ENCODE results near the gene CACNB1. TPM values are rescaled to one million over a fixed set of nuclear protein-coding genes. Genes with fewer than 3 reads are reported as not detected.

CACNB1 gene
- total and polyA plus RNA-seq, 9 donors: 114 to 227 (median 198) TPM

DNA sequence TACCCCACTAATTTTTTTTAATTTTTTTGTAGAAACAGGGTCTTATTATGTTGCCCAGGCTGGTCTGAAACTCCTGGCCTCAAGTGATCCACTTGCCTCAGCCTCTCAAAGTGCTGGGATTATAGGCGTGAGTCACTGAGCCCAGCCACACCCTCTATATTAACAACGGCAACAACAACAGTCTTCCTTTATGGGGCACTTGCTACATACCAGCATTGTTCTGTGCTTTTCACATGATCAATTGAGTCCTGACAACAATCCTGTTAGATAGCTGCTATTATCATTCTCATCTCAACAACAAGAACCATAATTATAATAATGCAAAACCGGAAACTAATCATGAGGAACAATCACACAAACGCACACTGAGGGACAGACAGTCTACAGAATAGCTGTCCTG, 18.9 kb downstream of the CACNB1 start:
- Histone ChIP-seq H3K27ac (ENCODE audit: low read length) (no peak overlapping the region), H3K9me3 (replicated peaks; ENCODE audit: control insufficient read depth, low read depth, low read length) (no peaks in the 10 kb centered on the region), H3K4me3 (ENCODE audit: low read length) (no peak overlapping the region), H3K27me3 (ENCODE audit: control insufficient read depth, insufficient read depth, low read length) (no peaks in the 10 kb centered on the region), H3K4me1 (ENCODE audit: control insufficient read depth, insufficient read depth, low read length) (peaks cover 14% of the 10 kb centered on the region), H3K36me3 (ENCODE audit: control insufficient read depth, insufficient read depth, low read length) (peaks cover 69% of the 10 kb centered on the region)
- WGBS (ENCODE audit: insufficient coverage): 91% methylated on average over 2 of the region's 4 CpGs
- DNase-seq: no peak

DNA sequence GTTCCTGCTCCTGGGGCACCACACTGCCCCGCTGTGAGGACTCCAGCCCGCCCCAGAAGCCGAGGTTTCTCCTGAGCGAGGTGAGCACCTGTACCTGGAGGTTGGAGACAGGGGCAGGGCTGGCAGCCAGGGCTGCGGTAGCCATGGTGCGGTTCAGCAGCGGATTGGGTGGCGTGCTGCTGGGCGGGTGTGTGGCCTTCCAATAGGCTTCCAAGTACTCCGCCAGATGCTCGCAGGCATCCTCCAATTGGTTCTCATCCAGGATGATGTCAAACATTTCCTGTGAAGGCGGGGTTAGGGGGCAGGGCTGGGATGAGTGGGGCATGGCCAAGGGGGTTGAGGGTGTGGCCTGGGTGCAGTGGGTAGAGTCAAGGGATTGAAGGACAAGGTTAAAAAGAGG, 20.2 kb downstream of the CACNB1 start:
- H3K36me3 ChIP-seq (ENCODE audit: control insufficient read depth, insufficient read depth, low read length): peaks cover 62% of the 10 kb centered on the region
- no peak overlapping the region for H3K27ac ChIP-seq (ENCODE audit: low read length)

GRCh38 chr17:39175695-39176093, 21.8 kb downstream of the CACNB1 start:
- H3K27ac ChIP-seq (ENCODE audit: low read length): no peak overlapping the region
- DNase-seq: no peak

More for the DNA sequence above, 20.2 kb downstream of the CACNB1 start:
- no peak overlapping the region for H3K4me3 ChIP-seq (ENCODE audit: low read length)
- H3K9me3 ChIP-seq (replicated peaks; ENCODE audit: control insufficient read depth, low read depth, low read length): no peaks in the 10 kb centered on the region
- 59% methylated on average over 11 of the region's 12 CpGs for WGBS (ENCODE audit: insufficient coverage)
- H3K27me3 ChIP-seq (ENCODE audit: control insufficient read depth, insufficient read depth, low read length): no peaks in the 10 kb centered on the region
- H3K4me1 ChIP-seq (ENCODE audit: control insufficient read depth, insufficient read depth, low read length): peaks cover 14% of the 10 kb centered on the region
- DNase-seq: peak; percentile 43

GRCh38 chr17:39174920-39175694, 22.4 kb downstream of the CACNB1 start:
- Histone ChIP-seq H3K27ac (ENCODE audit: low read length) (peak overlapping the region; percentile 29), H3K9me3 (replicated peaks; ENCODE audit: control insufficient read depth, low read depth, low read length) (no peaks in the 10 kb centered on the region), H3K36me3 (ENCODE audit: control insufficient read depth, insufficient read depth, low read length) (peaks cover 51% of the 10 kb centered on the region), H3K4me1 (ENCODE audit: control insufficient read depth, insufficient read depth, low read length) (peaks cover 14% of the 10 kb centered on the region), H3K4me3 (ENCODE audit: low read length) (no peak overlapping the region), H3K27me3 (ENCODE audit: control insufficient read depth, insufficient read depth, low read length) (no peaks in the 10 kb centered on the region)
- peak; percentile 84 for DNase-seq
- WGBS (ENCODE audit: insufficient coverage): 42% methylated on average over 32 of the region's 35 CpGs

More at GRCh38 chr17:39175695-39176093, 21.8 kb downstream of the CACNB1 start:
- 70% methylated on average over 10 of the region's 10 CpGs for WGBS (ENCODE audit: insufficient coverage)
- H3K27me3 ChIP-seq (ENCODE audit: control insufficient read depth, insufficient read depth, low read length): no peaks in the 10 kb centered on the region
- H3K4me3 ChIP-seq (ENCODE audit: low read length): no peak overlapping the region
- H3K4me1 ChIP-seq (ENCODE audit: control insufficient read depth, insufficient read depth, low read length): peaks cover 14% of the 10 kb centered on the region
- no peaks in the 10 kb centered on the region for H3K9me3 ChIP-seq (replicated peaks; ENCODE audit: control insufficient read depth, low read depth, low read length)
- H3K36me3 ChIP-seq (ENCODE audit: control insufficient read depth, insufficient read depth, low read length): peaks cover 53% of the 10 kb centered on the region

DNA sequence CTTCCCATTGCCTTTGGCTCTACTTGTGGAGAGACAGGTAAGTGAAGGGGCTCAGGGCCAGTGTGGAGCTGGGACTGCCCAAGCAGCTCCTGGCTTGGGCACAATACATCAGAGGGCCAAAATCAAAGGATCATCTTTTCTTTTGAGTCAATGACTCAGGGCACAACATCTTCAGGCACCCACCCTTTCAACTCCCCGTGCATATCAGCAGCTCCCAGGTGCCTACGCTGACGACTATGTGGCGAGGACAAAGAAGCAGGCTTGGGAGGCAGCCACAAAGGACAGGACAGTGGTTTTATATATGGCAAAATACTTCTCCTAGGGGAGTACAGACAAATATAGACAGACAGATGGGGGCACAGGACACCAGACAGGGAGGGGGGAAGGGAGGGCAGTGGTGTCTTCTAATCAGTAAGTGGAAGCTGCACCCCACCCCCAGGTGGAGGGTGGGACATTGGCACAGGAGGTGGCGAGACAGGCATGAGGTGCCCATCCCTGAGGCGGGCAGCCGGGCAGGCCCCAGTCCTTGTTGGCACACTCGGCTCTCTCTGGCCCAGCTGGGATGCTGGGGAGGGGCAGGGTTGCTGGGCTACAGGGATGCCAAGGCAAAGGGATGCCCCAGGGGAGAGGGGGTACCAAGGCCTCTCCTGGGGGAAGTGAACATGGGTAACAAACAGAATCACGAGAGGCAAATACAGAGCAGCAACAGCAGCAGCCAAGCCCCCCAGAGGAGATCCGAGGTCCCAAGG, 23.8 kb downstream of the CACNB1 start:
- WGBS (ENCODE audit: insufficient coverage): 78% methylated on average over 6 of the region's 10 CpGs
- peaks cover 42% of the 10 kb centered on the region for H3K36me3 ChIP-seq (ENCODE audit: control insufficient read depth, insufficient read depth, low read length)
- H3K27me3 ChIP-seq (ENCODE audit: control insufficient read depth, insufficient read depth, low read length): peaks cover 7% of the 10 kb centered on the region
- peaks cover 14% of the 10 kb centered on the region for H3K4me1 ChIP-seq (ENCODE audit: control insufficient read depth, insufficient read depth, low read length)
- no peak overlapping the region for H3K27ac ChIP-seq (ENCODE audit: low read length)
- no peaks in the 10 kb centered on the region for H3K9me3 ChIP-seq (replicated peaks; ENCODE audit: control insufficient read depth, low read depth, low read length)
- DNase-seq: no peak
- no peak overlapping the region for H3K4me3 ChIP-seq (ENCODE audit: low read length)

DNA sequence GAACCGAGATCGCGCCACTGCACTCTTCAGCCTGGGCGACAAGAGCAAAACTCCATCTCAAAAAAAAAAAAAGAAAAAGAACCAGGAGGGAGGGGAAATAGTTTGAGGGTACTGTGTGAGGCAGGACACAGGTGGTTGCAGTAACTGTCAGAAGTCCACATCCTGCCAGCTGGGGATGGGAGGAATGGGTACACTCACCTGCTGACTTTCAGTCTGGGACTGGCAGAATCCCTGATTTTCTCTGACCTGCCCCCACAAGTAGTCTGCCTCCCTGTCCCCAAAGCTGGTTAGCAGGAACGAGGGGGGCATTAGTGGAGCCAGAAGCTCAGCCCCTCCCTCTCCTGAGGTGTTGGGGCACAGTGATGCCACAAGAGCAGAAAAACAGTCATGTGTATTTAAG, 24.4 kb downstream of the CACNB1 start:
- WGBS (ENCODE audit: insufficient coverage): no CpG with 5 or more reads among the region's 5 CpGs
- Histone ChIP-seq H3K4me3 (ENCODE audit: low read length) (no peak overlapping the region), H3K9me3 (replicated peaks; ENCODE audit: control insufficient read depth, low read depth, low read length) (no peaks in the 10 kb centered on the region), H3K36me3 (ENCODE audit: control insufficient read depth, insufficient read depth, low read length) (peaks cover 36% of the 10 kb centered on the region), H3K27me3 (ENCODE audit: control insufficient read depth, insufficient read depth, low read length) (peaks cover 8% of the 10 kb centered on the region), H3K4me1 (ENCODE audit: control insufficient read depth, insufficient read depth, low read length) (peaks cover 14% of the 10 kb centered on the region), H3K27ac (ENCODE audit: low read length) (no peak overlapping the region)
- no peak for DNase-seq

- Histone ChIP-seq H3K27ac (ENCODE audit: low read length) (no peak overlapping the region), H3K9me3 (replicated peaks; ENCODE audit: control insufficient read depth, low read depth, low read length) (no peaks in the 10 kb centered on the region), H3K4me1 (ENCODE audit: control insufficient read depth, insufficient read depth, low read length) (peaks cover 21% of the 10 kb centered on the region), H3K27me3 (ENCODE audit: control insufficient read depth, insufficient read depth, low read length) (peaks cover 14% of the 10 kb centered on the region), H3K4me3 (ENCODE audit: low read length) (no peak overlapping the region), H3K36me3 (ENCODE audit: control insufficient read depth, insufficient read depth, low read length) (peaks cover 24% of the 10 kb centered on the region)
- DNase-seq: no peak
- WGBS (ENCODE audit: insufficient coverage): 70% methylated on average over 5 of the region's 5 CpGs
Observed at GRCh38 chr17:39171933-39172332, 25.5 kb downstream of the CACNB1 start.

DNA sequence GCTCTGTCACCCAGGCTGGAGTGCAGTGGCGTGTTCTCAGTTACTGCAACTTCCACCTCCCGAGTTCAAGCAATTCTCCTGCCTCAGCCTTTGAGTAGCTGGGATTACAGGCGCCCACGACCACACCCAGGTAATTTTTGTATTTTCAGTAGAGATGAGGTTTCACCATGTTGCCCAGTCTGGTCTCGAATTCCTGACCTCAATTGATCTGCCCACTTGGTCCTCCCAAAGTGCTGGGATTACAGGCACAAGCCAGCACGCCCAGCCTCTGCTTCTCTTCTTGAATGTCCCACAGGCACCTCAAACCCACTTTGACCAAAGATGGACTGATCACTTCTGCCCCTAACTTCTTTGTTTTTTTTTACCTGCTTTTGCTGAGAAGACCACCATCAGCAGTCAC, 26.9 kb downstream of the CACNB1 start:
- peaks cover 28% of the 10 kb centered on the region for H3K27me3 ChIP-seq (ENCODE audit: control insufficient read depth, insufficient read depth, low read length)
- peaks cover 11% of the 10 kb centered on the region for H3K36me3 ChIP-seq (ENCODE audit: control insufficient read depth, insufficient read depth, low read length)
- H3K9me3 ChIP-seq (replicated peaks; ENCODE audit: control insufficient read depth, low read depth, low read length): no peaks in the 10 kb centered on the region
- peaks cover 33% of the 10 kb centered on the region for H3K4me1 ChIP-seq (ENCODE audit: control insufficient read depth, insufficient read depth, low read length)
- no peak for DNase-seq
- H3K27ac ChIP-seq (ENCODE audit: low read length): no peak overlapping the region
- 75% methylated on average over 2 of the region's 6 CpGs for WGBS (ENCODE audit: insufficient coverage)
- H3K4me3 ChIP-seq (ENCODE audit: low read length): no peak overlapping the region

GRCh38 chr17:39170109-39170508, 27.4 kb downstream of the CACNB1 start:
- no peak for DNase-seq
- peaks cover 32% of the 10 kb centered on the region for H3K27me3 ChIP-seq (ENCODE audit: control insufficient read depth, insufficient read depth, low read length)
- peaks cover 34% of the 10 kb centered on the region for H3K4me1 ChIP-seq (ENCODE audit: control insufficient read depth, insufficient read depth, low read length)
- no peaks in the 10 kb centered on the region for H3K9me3 ChIP-seq (replicated peaks; ENCODE audit: control insufficient read depth, low read depth, low read length)
- 66% methylated on average over 4 of the region's 4 CpGs for WGBS (ENCODE audit: insufficient coverage)
- H3K4me3 ChIP-seq (ENCODE audit: low read length): no peak overlapping the region
- H3K27ac ChIP-seq (ENCODE audit: low read length): no peak overlapping the region
- peaks cover 6% of the 10 kb centered on the region for H3K36me3 ChIP-seq (ENCODE audit: control insufficient read depth, insufficient read depth, low read length)

DNA sequence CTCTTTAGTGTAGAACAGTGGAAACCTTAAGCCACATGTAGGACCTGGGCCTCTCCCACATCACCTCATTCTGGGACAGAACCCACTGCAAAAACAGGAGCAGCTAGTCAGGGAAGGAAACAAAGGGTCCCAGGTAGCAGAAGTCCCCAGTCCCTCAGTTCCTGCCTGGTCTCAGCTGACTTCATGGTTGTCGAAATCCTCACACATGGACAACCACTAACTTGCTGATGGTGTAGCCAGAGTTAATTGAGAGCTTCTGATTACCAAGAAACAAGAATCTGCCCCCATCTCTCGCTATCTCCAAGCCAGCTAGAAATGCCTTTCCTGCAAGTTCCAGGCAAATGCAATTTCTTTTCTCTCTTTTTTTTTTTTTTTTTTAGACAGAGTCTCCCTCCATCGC, 28.0 kb downstream of the CACNB1 start:
- no peak overlapping the region for H3K27ac ChIP-seq (ENCODE audit: low read length)
- WGBS (ENCODE audit: insufficient coverage): 64% methylated on average over 1 of the region's 3 CpGs
- no peak for DNase-seq

More for the DNA sequence above, 28.0 kb downstream of the CACNB1 start:
- Histone ChIP-seq H3K9me3 (replicated peaks; ENCODE audit: control insufficient read depth, low read depth, low read length) (no peaks in the 10 kb centered on the region), H3K4me1 (ENCODE audit: control insufficient read depth, insufficient read depth, low read length) (peaks cover 34% of the 10 kb centered on the region), H3K27me3 (ENCODE audit: control insufficient read depth, insufficient read depth, low read length) (peaks cover 38% of the 10 kb centered on the region), H3K36me3 (ENCODE audit: control insufficient read depth, insufficient read depth, low read length) (peaks cover under 1% of the 10 kb centered on the region), H3K4me3 (ENCODE audit: low read length) (no peak overlapping the region)

Measured in muscle of leg (tissue), 11 donors.